Measurements from ENCODE around the gene CLDN5. TPM values are rescaled to one million over a fixed set of nuclear protein-coding genes. Genes with fewer than 3 reads are reported as not detected.

CLDN5 gene, protein sequence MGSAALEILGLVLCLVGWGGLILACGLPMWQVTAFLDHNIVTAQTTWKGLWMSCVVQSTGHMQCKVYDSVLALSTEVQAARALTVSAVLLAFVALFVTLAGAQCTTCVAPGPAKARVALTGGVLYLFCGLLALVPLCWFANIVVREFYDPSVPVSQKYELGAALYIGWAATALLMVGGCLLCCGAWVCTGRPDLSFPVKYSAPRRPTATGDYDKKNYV
- total RNA-seq, result 100 to 1,000 TPM in 1 of 2 donors, 10 to 100 TPM in 1; 61.0 to 203 TPM
- 100 to 1,000 TPM in 1 of 2 donors, 10 to 100 TPM in 1; 98.9 to 103 TPM for polyA plus RNA-seq (ENCODE audit: insufficient read length in 2 of 2)
- long read RNA-seq, donor 1, transcript CLDN5-201 (1 exons, 2,357 nt), result major isoform, 224 of 226 reads
- long read RNA-seq, donor 1, partial matches to known transcripts, result 0 of 226 reads
- long read RNA-seq, donor 1, other reads (novel, unspliced or antisense), result 0 of 226 reads
- long read RNA-seq, donor 2, transcript CLDN5-201 (1 exons, 2,357 nt), result major isoform, 98 of 100 reads
- long read RNA-seq, donor 2, partial matches to known transcripts, result 0 of 100 reads
- long read RNA-seq, donor 2, other reads (novel, unspliced or antisense), result 0 of 100 reads
- long read RNA-seq, donor 3, transcript CLDN5-201 (1 exons, 2,357 nt), result major isoform, 114 of 116 reads
- long read RNA-seq, donor 3, partial matches to known transcripts, result 0 of 116 reads
- long read RNA-seq, donor 3, other reads (novel, unspliced or antisense), result 0 of 116 reads
- long read RNA-seq, donor 4, transcript CLDN5-201 (1 exons, 2,357 nt), result major isoform, 286 of 297 reads
- long read RNA-seq, donor 4, transcript CLDN5-203 (2 exons, 1,760 nt), result minor isoform, 11 of 297 reads
- long read RNA-seq, donor 4, partial matches to known transcripts, result 0 of 297 reads
- long read RNA-seq, donor 4, other reads (novel, unspliced or antisense), result 0 of 297 reads

DNA sequence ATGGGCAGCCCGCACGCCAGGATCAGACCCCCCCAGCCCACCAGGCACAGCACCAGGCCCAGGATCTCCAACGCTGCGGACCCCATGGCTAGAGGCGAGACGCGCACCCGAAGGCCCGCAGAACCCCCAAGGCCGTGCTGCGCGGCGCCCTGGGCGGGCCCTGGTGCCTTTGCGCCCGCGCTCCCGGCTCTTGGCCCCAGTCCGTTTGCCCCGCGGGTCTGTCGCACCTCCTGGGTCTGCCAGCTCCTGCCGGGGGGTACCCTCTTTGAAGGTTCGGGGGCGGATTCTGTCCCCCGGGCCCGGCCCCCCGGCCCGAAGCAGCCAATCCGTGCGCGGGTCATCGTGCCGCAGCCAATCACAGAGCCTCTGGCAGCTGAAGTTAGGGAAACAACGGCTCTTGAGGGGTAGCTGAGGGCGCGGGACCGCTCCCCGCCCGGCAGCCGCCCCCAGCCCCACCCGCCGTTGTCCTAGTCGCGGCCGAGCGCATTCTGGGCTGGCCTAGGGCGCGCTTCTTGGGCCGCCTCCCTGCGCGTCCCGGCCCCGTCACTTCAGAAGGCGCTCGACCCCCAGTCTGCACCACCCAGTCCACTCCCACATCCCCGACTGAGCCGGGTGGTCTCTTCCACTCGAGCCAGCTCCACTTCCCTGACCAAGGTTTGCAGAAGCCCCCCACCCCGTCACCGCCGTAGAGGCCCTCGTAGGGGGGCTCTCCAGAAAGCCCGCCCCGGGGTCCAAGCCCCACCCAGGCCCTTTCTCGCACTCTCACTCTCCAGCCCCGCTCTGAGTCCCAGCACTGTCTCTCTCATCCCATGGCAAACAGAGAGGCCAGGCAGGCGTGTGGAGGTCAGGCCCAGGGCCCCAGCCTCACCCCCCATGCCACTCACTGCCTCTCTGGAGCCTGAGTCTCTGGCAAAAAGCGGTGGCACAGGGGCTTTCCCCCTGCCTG lies at the start of gene CLDN5:
CLDN5 (minus strand) TSS at position 241 of the 946 bp plus-strand sequence; CDS start at position 86, 155 bp downstream.
- H3K4me1 ChIP-seq (ENCODE audit: control insufficient read depth, insufficient read depth, low read length), result peaks cover 57% of the 10 kb centered on the region
- DNase-seq (ENCODE audit: low read depth in 4 of 6, low spot score in 6 of 6), result peak in 2 of 6 donors; percentile 76 to 86

DNA sequence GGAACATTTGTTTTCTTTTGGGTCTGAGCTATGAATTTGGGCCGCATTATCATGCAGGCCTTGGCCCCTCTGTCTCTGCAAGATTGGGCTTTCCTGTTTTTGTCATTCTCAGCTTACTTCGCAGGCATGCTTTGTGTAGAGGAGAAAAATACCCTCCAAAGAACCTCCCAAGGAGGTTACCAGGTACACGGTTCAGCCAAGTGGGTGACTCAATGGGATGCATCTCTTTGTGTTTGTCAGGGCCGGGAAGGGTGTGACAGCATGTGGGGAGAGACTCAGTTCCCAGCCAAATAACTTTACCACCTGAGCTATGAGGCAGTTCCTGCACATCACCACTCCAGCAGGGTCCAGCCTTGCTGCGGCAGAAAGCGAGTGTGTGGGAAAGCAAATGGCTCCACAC lies 47.8 kb upstream of the CLDN5 start:
- Histone ChIP-seq H3K4me3 (ENCODE audit: low read depth, low read length) (no peak overlapping the region), H3K9me3 (ENCODE audit: control insufficient read depth, insufficient read depth, low read length) (no peaks in the 10 kb centered on the region), H3K27ac (ENCODE audit: low read depth, low read length) (no peak overlapping the region), H3K4me1 (ENCODE audit: control insufficient read depth, insufficient read depth, low read length) (no peaks in the 10 kb centered on the region), H3K27me3 (ENCODE audit: control insufficient read depth, insufficient read depth, low read length) (no peaks in the 10 kb centered on the region), H3K36me3 (ENCODE audit: control insufficient read depth, insufficient read depth, low read length) (no peaks in the 10 kb centered on the region)
- 100% methylated on average over 1 of the region's 6 CpGs for WGBS (ENCODE audit: insufficient coverage)
- DNase-seq (ENCODE audit: low read depth in 4 of 6, low spot score in 6 of 6), result no peak

More for the DNA sequence above, at the start of gene CLDN5:
- peak within 1 kb of the TSS; percentile 15 for H3K27ac ChIP-seq (ENCODE audit: low read depth, low read length)
- H3K27me3 ChIP-seq (ENCODE audit: control insufficient read depth, insufficient read depth, low read length), result peaks cover 39% of the 10 kb centered on the region
- H3K4me3 ChIP-seq (ENCODE audit: low read depth, low read length), result peak within 1 kb of the TSS; percentile 21
- no peaks in the 10 kb centered on the region for H3K9me3 ChIP-seq (ENCODE audit: control insufficient read depth, insufficient read depth, low read length)
- H3K36me3 ChIP-seq (ENCODE audit: control insufficient read depth, insufficient read depth, low read length), result peaks cover 17% of the 10 kb centered on the region
- 2% methylated on average over 67 of the region's 69 CpGs for WGBS (ENCODE audit: insufficient coverage)

DNA sequence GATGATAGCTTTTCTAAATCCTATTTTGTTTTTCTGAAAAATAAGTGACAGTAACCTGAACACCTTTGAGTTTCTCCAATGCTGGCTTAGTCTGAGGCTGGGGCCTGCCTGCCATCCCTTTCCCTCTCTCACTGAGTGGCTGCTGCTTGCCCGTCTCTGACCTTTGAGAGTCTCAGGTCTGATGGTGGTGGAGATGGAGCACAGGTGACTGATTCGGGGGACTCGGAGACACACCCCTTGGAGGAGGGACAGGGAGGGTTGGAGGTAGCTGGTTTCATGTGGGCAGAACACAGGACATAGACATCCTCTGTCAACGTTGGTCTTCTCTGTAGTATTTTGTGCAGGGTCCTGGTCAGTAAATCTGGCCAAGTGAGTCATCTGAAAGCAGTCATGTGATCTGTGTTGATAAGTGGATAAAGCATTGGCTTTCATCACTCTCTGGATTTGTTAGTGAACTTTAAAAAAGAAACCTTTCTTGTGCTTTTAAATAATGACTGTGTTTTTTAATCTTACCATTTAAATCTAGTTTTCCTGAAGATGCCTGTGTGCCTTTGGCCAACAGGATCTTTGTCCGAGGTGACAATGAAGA lies 47.1 kb upstream of the CLDN5 start:
- Histone ChIP-seq H3K27ac (ENCODE audit: low read depth, low read length) (no peak overlapping the region), H3K9me3 (ENCODE audit: control insufficient read depth, insufficient read depth, low read length) (no peaks in the 10 kb centered on the region), H3K4me3 (ENCODE audit: low read depth, low read length) (no peak overlapping the region), H3K27me3 (ENCODE audit: control insufficient read depth, insufficient read depth, low read length) (no peaks in the 10 kb centered on the region), H3K36me3 (ENCODE audit: control insufficient read depth, insufficient read depth, low read length) (no peaks in the 10 kb centered on the region), H3K4me1 (ENCODE audit: control insufficient read depth, insufficient read depth, low read length) (peaks cover 7% of the 10 kb centered on the region)
- whole genome bisulfite sequencing (ENCODE audit: insufficient coverage), result 58% methylated on average over 4 of the region's 5 CpGs
- no peak for DNase-seq (ENCODE audit: low read depth in 4 of 6, low spot score in 6 of 6)

DNA sequence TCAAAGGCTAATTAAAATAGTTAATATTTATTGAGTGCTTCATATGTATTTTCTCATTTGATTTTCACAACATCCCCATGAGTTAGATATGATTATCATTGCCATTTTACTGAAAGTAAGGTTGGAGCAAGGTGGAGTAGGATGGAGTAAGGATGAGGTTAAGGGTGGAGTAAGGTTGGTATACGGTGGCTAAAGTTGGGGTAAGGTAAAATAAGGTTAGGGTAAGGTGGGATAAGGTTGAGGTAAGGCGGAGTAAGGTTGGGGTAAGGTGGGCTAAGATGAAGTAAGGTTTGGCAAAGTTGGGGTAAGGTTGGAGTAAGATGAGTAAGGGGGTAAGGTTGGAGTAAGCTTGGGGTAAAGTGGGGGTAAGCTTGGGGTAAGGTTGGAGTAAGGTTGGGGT lies 45.8 kb upstream of the CLDN5 start:
- WGBS (ENCODE audit: insufficient coverage), result 87% methylated on average over 2 of the region's 2 CpGs
- no peak overlapping the region for H3K4me3 ChIP-seq (ENCODE audit: low read depth, low read length)

DNA sequence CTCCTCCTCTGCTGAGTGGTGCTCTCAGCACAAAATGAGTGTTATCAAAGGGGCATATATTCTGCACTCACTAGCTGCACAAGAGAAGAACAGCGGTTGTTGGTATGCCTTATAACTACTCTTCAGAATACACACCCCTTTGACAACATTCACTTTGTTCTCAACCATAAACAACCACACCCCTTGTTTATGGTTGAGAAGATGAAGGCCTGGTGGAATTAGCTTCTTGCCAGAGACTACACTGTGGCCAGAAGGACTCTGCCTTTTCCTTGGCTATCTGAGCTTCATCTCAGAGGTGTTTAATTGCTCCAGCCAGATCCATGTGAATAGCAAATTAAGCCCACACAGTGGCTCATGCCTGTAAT lies 45.0 kb upstream of the CLDN5 start:
- no peak overlapping the region for H3K27ac ChIP-seq (ENCODE audit: low read depth, low read length)
- no peaks in the 10 kb centered on the region for H3K9me3 ChIP-seq (ENCODE audit: control insufficient read depth, insufficient read depth, low read length)
- no peak overlapping the region for H3K4me3 ChIP-seq (ENCODE audit: low read depth, low read length)
- no CpG with 5 or more reads among the region's 1 CpG for WGBS (ENCODE audit: insufficient coverage)
- no peaks in the 10 kb centered on the region for H3K27me3 ChIP-seq (ENCODE audit: control insufficient read depth, insufficient read depth, low read length)
- H3K36me3 ChIP-seq (ENCODE audit: control insufficient read depth, insufficient read depth, low read length), result no peaks in the 10 kb centered on the region
- no peak for DNase-seq (ENCODE audit: low read depth in 4 of 6, low spot score in 6 of 6)
- peaks cover 8% of the 10 kb centered on the region for H3K4me1 ChIP-seq (ENCODE audit: control insufficient read depth, insufficient read depth, low read length)

More for the DNA sequence above, 45.8 kb upstream of the CLDN5 start:
- no peaks in the 10 kb centered on the region for H3K36me3 ChIP-seq (ENCODE audit: control insufficient read depth, insufficient read depth, low read length)
- peaks cover 8% of the 10 kb centered on the region for H3K4me1 ChIP-seq (ENCODE audit: control insufficient read depth, insufficient read depth, low read length)
- H3K27me3 ChIP-seq (ENCODE audit: control insufficient read depth, insufficient read depth, low read length), result no peaks in the 10 kb centered on the region
- DNase-seq (ENCODE audit: low read depth in 4 of 6, low spot score in 6 of 6), result no peak
- H3K9me3 ChIP-seq (ENCODE audit: control insufficient read depth, insufficient read depth, low read length), result no peaks in the 10 kb centered on the region
- H3K27ac ChIP-seq (ENCODE audit: low read depth, low read length), result no peak overlapping the region

DNA sequence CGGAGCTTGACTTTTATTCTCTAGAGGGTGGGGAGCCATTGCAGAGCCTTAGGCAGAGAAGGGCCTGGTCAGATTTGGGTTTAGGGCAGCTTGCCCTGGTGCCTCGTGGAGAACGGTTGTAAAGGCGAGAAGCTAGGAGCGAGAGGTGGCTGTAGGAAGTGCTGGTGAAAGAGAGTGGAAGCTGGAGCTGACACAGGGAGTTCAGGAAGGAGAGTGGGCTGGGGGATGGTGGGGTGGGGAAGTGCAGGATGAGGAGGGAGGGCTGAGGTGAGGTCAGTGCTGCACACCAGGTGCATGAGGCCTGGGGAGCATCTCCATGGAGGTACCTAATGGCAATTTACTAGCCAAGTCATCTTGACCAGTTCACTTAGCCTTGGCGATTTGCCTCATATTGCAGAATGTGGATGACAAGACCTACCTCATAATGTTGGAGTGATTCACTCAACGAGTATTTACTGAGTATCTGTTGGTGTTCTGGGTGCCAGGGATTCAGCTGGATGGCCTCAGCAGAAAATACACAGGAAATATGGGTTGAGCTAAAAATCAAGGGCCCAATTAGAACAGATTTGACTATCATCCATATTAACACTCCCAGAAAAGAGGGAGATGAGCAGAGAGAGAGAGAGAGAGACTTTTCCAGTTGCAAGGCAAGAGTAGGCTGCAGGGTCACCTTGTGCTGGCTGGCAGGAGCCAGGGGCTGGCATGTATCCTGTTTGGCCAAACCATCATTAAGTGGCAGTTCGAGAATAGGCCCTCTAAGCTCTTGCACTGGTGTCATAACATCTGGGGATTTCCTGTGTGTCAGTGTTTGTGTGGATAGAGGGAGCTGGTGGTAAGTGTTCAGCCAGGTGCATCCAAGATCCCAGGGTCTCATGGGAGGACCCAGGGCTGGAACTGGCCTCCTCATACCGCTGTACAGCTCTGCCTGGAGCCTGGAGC lies 44.4 kb upstream of the CLDN5 start:
- H3K27me3 ChIP-seq (ENCODE audit: control insufficient read depth, insufficient read depth, low read length), result no peaks in the 10 kb centered on the region
- H3K27ac ChIP-seq (ENCODE audit: low read depth, low read length), result no peak overlapping the region
- 86% methylated on average over 7 of the region's 9 CpGs for WGBS (ENCODE audit: insufficient coverage)
- no peaks in the 10 kb centered on the region for H3K36me3 ChIP-seq (ENCODE audit: control insufficient read depth, insufficient read depth, low read length)
- no peaks in the 10 kb centered on the region for H3K9me3 ChIP-seq (ENCODE audit: control insufficient read depth, insufficient read depth, low read length)
- peaks cover 8% of the 10 kb centered on the region for H3K4me1 ChIP-seq (ENCODE audit: control insufficient read depth, insufficient read depth, low read length)
- H3K4me3 ChIP-seq (ENCODE audit: low read depth, low read length), result no peak overlapping the region
- DNase-seq (ENCODE audit: low read depth in 4 of 6, low spot score in 6 of 6), result no peak

DNA sequence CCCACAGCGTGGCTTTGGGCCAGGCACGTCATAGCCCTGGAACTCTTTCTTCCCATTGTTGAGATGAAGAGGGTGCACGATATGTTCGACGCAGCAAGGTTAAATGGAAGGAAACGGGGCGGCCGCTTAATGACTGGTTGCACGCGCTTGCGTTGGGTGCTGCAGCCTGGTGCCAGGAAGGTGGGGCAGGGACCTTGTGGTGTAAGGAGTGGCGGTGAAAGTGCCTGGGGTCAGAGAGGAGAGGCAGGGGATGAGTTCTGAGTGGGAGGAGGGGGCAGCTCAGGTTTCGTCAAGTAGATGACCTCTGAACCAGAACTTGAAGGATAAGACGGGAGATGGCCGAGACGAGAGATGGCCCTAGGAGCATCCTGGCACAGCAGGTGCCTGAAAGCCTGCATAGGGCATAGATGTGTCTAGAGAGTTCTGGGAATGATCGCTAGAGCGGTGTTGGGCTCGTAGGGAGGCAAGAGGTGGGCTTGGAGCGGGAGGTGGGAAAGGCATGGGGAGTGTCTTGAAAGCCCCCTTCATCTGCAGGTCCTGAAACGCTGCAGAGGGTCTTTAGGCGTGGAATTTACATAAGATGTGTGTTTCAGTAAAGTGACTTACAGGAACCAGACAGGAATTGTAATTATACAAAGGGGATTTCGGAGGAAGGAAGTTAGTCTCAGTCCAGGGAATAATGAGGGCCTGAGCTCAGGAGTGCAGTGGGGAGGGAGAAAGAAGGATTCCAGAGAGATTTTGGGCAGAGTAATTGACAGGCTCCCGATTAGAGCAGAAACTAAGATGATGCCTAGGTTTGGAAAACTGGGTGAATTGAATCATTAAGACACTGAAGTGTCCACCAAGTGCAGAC lies 43.2 kb upstream of the CLDN5 start:
- 85% methylated on average over 24 of the region's 24 CpGs for WGBS (ENCODE audit: insufficient coverage)
- Histone ChIP-seq H3K36me3 (ENCODE audit: control insufficient read depth, insufficient read depth, low read length) (no peaks in the 10 kb centered on the region), H3K4me3 (ENCODE audit: low read depth, low read length) (no peak overlapping the region), H3K4me1 (ENCODE audit: control insufficient read depth, insufficient read depth, low read length) (peaks cover 8% of the 10 kb centered on the region), H3K27ac (ENCODE audit: low read depth, low read length) (no peak overlapping the region), H3K27me3 (ENCODE audit: control insufficient read depth, insufficient read depth, low read length) (no peaks in the 10 kb centered on the region), H3K9me3 (ENCODE audit: control insufficient read depth, insufficient read depth, low read length) (no peaks in the 10 kb centered on the region)
- no peak for DNase-seq (ENCODE audit: low read depth in 4 of 6, low spot score in 6 of 6)

All from spinal cord (tissue), 10 donors.